Neural cell (in vitro differentiated cells): ENCODE results near the gene SLC34A3. TPM values are rescaled to one million over a fixed set of nuclear protein-coding genes. Genes with fewer than 3 reads are reported as not detected.

Experiments
- H2AFZ ChIP-seq: fragments of 200-600, 300-800 bp; sonication (generic), shearing (Covaris generic); 2 replicates; pipeline ENCODE4 v1.6.0; 2014; ENCODE audit warnings: low read depth, mild to moderate bottlenecking, antibody characterized with exemption, low read length, moderate library complexity
- H3F3A ChIP-seq: fragments of 200-600 bp; shearing (Covaris generic); 2 replicates; pipeline ENCODE4 v1.6.1; 2016; ENCODE audit warnings: mild to moderate bottlenecking, moderate library complexity, mixed read lengths, antibody characterized with exemption, low read length; ENCODE audit not compliant: insufficient read depth, poor library complexity, severe bottlenecking
- H3K27ac ChIP-seq: fragments of 200-600, 300-800 bp; sonication (generic), shearing (Covaris generic); 2 replicates; pipeline ENCODE4 v1.5.1; 2014; ENCODE audit warnings: mild to moderate bottlenecking, low read length, moderate library complexity
- H3K27me3 ChIP-seq: fragments of 300-800, 200-600 bp; sonication (generic), shearing (Covaris generic); 2 replicates; pipeline ENCODE4 v1.6.0; 2014; ENCODE audit warnings: mild to moderate bottlenecking, low read depth, low read length, moderate library complexity; ENCODE audit not compliant: insufficient read depth
- H3K36me3 ChIP-seq: fragments of 300-800, 200-600 bp; sonication (generic), shearing (Covaris generic); 2 replicates; pipeline ENCODE4 v1.5.1; 2014; ENCODE audit warnings: mild to moderate bottlenecking, antibody characterized with exemption, low read length, moderate library complexity; ENCODE audit not compliant: insufficient read depth
- H3K4me2 ChIP-seq: fragments of 300-800, 200-600 bp; sonication (generic), shearing (Covaris generic); 2 replicates; pipeline ENCODE4 v1.6.0; 2014; ENCODE audit warnings: mild to moderate bottlenecking, low read length
- H3K4me3 ChIP-seq: fragments of 300-800, 200-600 bp; sonication (generic), shearing (Covaris generic); 2 replicates; pipeline ENCODE4 v1.5.1; 2014; ENCODE audit warnings: mild to moderate bottlenecking, low read length, moderate library complexity
- H3K79me2 ChIP-seq: fragments of 200-600 bp; shearing (Covaris generic); replicated peaks from 2 replicates; pipeline ENCODE4 v1.6.0; 2014; ENCODE audit warnings: mild to moderate bottlenecking, low read length, moderate library complexity; ENCODE audit not compliant: insufficient read depth
- H3K9ac ChIP-seq: fragments of 300-800, 200-600 bp; sonication (generic), shearing (Covaris generic); 2 replicates; pipeline ENCODE4 v1.6.1; 2016; ENCODE audit warnings: mild to moderate bottlenecking, low read length, mixed read lengths
- H3K9me2 ChIP-seq: fragments of 200-600 bp; shearing (Covaris generic); 2 replicates; pipeline ENCODE4 v1.6.1; 2016; ENCODE audit warnings: mild to moderate bottlenecking, low read length, mixed read lengths; ENCODE audit not compliant: insufficient read depth
- H3K9me3 ChIP-seq: fragments of 200-600, 300-800 bp; sonication (generic), shearing (Covaris generic); 2 replicates; pipeline ENCODE4 v1.6.1; 2016; ENCODE audit warnings: mild to moderate bottlenecking, mixed run types, low read length, moderate library complexity, mixed read lengths
- H4K20me1 ChIP-seq: fragments of 200-600 bp; shearing (Covaris generic); 2 replicates; pipeline ENCODE4 v1.6.1; 2016; ENCODE audit warnings: mild to moderate bottlenecking, mixed run types; ENCODE audit not compliant: insufficient read depth
- CTCF ChIP-seq: fragments of 450-650 bp; IDR thresholded peaks from 2 replicates; pipeline ENCODE4 v1.5.1; 2014; ENCODE audit warnings: antibody characterized with exemption, mild to moderate bottlenecking, moderate library complexity; ENCODE audit not compliant: poor library complexity, severe bottlenecking
- EP300 ChIP-seq: fragments of 450-650 bp; conservative IDR thresholded peaks from 2 replicates; pipeline ENCODE4 v1.6.1; 2014; ENCODE audit warnings: antibody characterized with exemption, mild to moderate bottlenecking, moderate library complexity; ENCODE audit not compliant: poor library complexity, severe bottlenecking
- EZH2 ChIP-seq: fragments of 200-600, 300-800 bp; shearing (Covaris generic), sonication (generic); IDR thresholded peaks from 2 replicates; pipeline ENCODE4 v1.6.1; 2014; ENCODE audit warnings: antibody characterized with exemption, low read length, borderline replicate concordance, mild to moderate bottlenecking; ENCODE audit not compliant: insufficient read depth, poor library complexity, severe bottlenecking
- MXI1 ChIP-seq: fragments of 450-650 bp; conservative IDR thresholded peaks from 2 replicates; pipeline ENCODE4 v1.6.1; 2014; ENCODE audit warnings: antibody characterized with exemption, mild to moderate bottlenecking; ENCODE audit not compliant: poor library complexity, severe bottlenecking
- POLR2AphosphoS5 ChIP-seq: IDR thresholded peaks from 2 replicates; pipeline ENCODE4 v1.6.1; 2012
- RAD21 ChIP-seq: fragments of 450-650 bp; conservative IDR thresholded peaks from 2 replicates; pipeline ENCODE4 v1.6.1; 2014; ENCODE audit warnings: antibody characterized with exemption, mild to moderate bottlenecking, moderate library complexity
- REST ChIP-seq: IDR thresholded peaks from 2 replicates; pipeline ENCODE4 v1.6.1; 2012; ENCODE audit warnings: borderline replicate concordance
- SMC3 ChIP-seq: fragments of 450-650 bp; conservative IDR thresholded peaks from 2 replicates; pipeline ENCODE4 v1.6.1; 2014; ENCODE audit warnings: antibody characterized with exemption, mild to moderate bottlenecking, moderate library complexity; ENCODE audit not compliant: poor library complexity
- TAF1 ChIP-seq: IDR thresholded peaks from 2 replicates; pipeline ENCODE4 v1.6.1; 2012; ENCODE audit warnings: low read depth
- polyA plus RNA-seq: library from polyadenylated mRNA; depleted of rRNA; stranded (reverse); fragments of >200 nt; gene quantifications from 2 replicates; pipeline ENCODE4 v1.2.3, GENCODE V29; 2014

SLC34A3 gene
- polyA plus RNA-seq, 1 donor from 2014 or later: 0.27 TPM

- Histone ChIP-seq H3F3A (no peaks in the 10 kb centered on the region), H3K36me3 (no peaks in the 10 kb centered on the region), H2AFZ (no peak overlapping the region), H3K79me2 (no peaks in the 10 kb centered on the region), H3K4me2 (no peak overlapping the region), H3K9me2 (no peaks in the 10 kb centered on the region), H3K9ac (no peak overlapping the region), H3K27me3 (no peaks in the 10 kb centered on the region), H3K27ac (no peak overlapping the region), H3K9me3 (no peaks in the 10 kb centered on the region), H3K4me3 (no peak overlapping the region), H4K20me1 (no peaks in the 10 kb centered on the region)
- TF ChIP-seq TAF1 (no peak), CTCF (no peak), POLR2AphosphoS5 (no peak), MXI1 (no peak), SMC3 (no peak), EP300 (no peak), RAD21 (no peak), REST (no peak), EZH2 (no peak)
Measured at GRCh38 chr9:137212520-137212919, 18.2 kb upstream of the SLC34A3 start.

DNA sequence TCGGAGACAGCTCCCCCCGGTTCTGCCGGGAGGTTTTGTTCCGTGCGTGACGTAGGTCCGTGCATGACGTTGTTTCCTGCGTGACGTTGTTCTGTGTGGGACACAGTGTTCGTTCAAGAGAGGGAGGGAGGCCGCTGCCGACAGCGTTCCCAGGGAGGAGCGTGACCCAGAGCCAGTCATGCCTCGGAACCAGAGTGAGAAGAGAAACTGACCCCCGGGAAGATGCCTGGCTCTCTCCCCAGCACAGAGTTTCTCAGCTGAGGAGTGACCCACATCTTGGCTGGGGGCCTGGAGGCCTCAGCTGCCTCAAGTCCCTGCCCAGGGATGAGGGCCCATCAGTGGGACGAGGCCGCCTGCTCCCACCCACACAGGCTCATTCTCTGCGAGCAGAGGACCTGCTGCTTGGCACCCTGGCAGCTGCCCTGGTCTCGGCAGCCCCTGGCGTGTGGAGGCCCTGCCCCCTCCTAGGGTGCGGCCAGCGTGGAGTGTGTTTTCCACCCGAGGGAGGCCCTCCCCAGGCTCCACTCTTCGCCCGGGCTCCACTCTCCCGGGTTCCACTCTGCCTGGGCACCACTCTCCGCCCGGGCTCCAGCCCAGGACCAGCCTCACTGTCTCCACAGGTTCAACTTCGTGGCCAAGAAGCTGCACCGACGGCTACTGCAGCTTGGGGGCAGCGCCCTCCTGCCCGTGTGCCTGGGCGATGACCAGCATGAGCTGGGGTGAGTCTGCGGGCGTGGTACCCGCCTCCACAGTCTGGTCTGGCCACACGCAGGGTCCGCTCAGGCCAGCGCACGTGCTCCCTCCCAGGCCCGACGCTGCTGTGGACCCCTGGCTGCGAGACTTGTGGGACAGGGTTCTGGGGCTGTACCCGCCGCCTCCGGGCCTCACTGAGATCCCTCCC lies 17.3 kb upstream of the SLC34A3 start:
- H3F3A ChIP-seq: no peaks in the 10 kb centered on the region
- no peaks in the 10 kb centered on the region for H4K20me1 ChIP-seq
- no peak for TF ChIP-seq EP300
- no peak for TF ChIP-seq CTCF
- TF ChIP-seq SMC3: no peak
- no peak for TF ChIP-seq EZH2
- TF ChIP-seq RAD21: no peak
- no peak for TF ChIP-seq POLR2AphosphoS5
- no peak for TF ChIP-seq REST
- TF ChIP-seq TAF1: no peak
- TF ChIP-seq MXI1: no peak
- no peak overlapping the region for H3K9ac ChIP-seq
- H3K79me2 ChIP-seq: no peaks in the 10 kb centered on the region
- H3K9me3 ChIP-seq: no peaks in the 10 kb centered on the region
- H3K27me3 ChIP-seq: no peaks in the 10 kb centered on the region
- H3K4me3 ChIP-seq: no peak overlapping the region
- no peak overlapping the region for H3K4me2 ChIP-seq
- no peak overlapping the region for H3K27ac ChIP-seq
- H3K9me2 ChIP-seq: no peaks in the 10 kb centered on the region
- no peak overlapping the region for H2AFZ ChIP-seq
- no peaks in the 10 kb centered on the region for H3K36me3 ChIP-seq
